Globus pallidus (tissue), 1 donor: ENCODE measurements around the gene IDUA.

Source experiments
- DNase-seq: peaks from one replicate; pipeline ENCODE4 v3.0.0-alpha.2; 2015; ENCODE audit warnings: low spot score

The IDUA gene

GRCh38 chr4:956531-957230, 30.2 kb upstream of the IDUA start:
- no peak for DNase-seq

- no peak for DNase-seq
These were observed 29.6 kb upstream of the IDUA start for GRCh38 chr4:957231-957580.

- DNase-seq: no peak
These were observed 29.1 kb upstream of the IDUA start for GRCh38 chr4:957581-958313.

- DNase-seq: no peak
These were observed 28.6 kb upstream of the IDUA start for GRCh38 chr4:958314-958665.

GRCh38 chr4:958696-959337, 28.0 kb upstream of the IDUA start:
- DNase-seq: no peak

- DNase-seq: no peak
These were observed 27.3 kb upstream of the IDUA start for GRCh38 chr4:959338-960139.

- DNase-seq: no peak
These were observed 26.7 kb upstream of the IDUA start for GRCh38 chr4:960140-960635.

GRCh38 chr4:960636-961350, 26.1 kb upstream of the IDUA start:
- no peak for DNase-seq

- no peak for DNase-seq
These were observed 25.3 kb upstream of the IDUA start for GRCh38 chr4:961351-962230.

GRCh38 chr4:962231-963208, 24.3 kb upstream of the IDUA start:
- DNase-seq: no peak

- DNase-seq: no peak
These were observed 23.3 kb upstream of the IDUA start for GRCh38 chr4:963276-964225.

GRCh38 chr4:964346-965025, 22.4 kb upstream of the IDUA start:
- DNase-seq: no peak

- no peak for DNase-seq
These were observed 21.6 kb upstream of the IDUA start for GRCh38 chr4:965048-965765.

GRCh38 chr4:965766-966134, 21.1 kb upstream of the IDUA start:
- DNase-seq: no peak

- DNase-seq: no peak
These were observed 20.4 kb upstream of the IDUA start for GRCh38 chr4:966266-967112.
